Neutrophil (primary cell): Measurements from ENCODE around the gene IMPA2.

ENCODE experiments used
- H3K27ac ChIP-seq: fragments of 200-600 bp; sonication (generic); 2 replicates; pipeline ENCODE4 v1.5.1; 2016; ENCODE audit warnings: mild to moderate bottlenecking, moderate library complexity
- H3K27me3 ChIP-seq: fragments of 200-600 bp; sonication (generic); 2 replicates; pipeline ENCODE4 v1.6.0; 2016; ENCODE audit warnings: mild to moderate bottlenecking
- H3K36me3 ChIP-seq: fragments of 200-600 bp; sonication (generic); 2 replicates; pipeline ENCODE4 v1.5.1; 2017
- H3K4me1 ChIP-seq, 2 experiments: fragments of 200-600 bp in 1 of 2; sonication (generic) in 1 of 2; 1 replicate in 1 of 2; 2 replicates in 1 of 2; pipeline versions ENCODE4 v1.5.1 to v1.6.1; 2013 to 2016; ENCODE audit warnings: low read depth in 1 of 2, low read length in 1 of 2, mild to moderate bottlenecking in 1 of 2, moderate library complexity in 1 of 2; ENCODE audit not compliant: control insufficient read depth in 1 of 2, insufficient read depth in 1 of 2
- H3K4me3 ChIP-seq, 2 experiments: fragments of 200-600 bp in 1 of 2; sonication (generic) in 1 of 2; 1 replicate in 1 of 2; 2 replicates in 1 of 2; pipeline ENCODE4 v1.5.1; 2013 to 2016; ENCODE audit warnings: low read depth in 1 of 2, low read length in 1 of 2, mild to moderate bottlenecking in 1 of 2, moderate library complexity in 1 of 2
- H3K9me3 ChIP-seq: fragments of 200-600 bp; sonication (generic); 2 replicates; pipeline ENCODE4 v1.5.1; 2016
- CTCF ChIP-seq: fragments of 200-600 bp; sonication (generic); IDR thresholded peaks from 2 replicates; pipeline ENCODE4 v1.5.1; 2016; ENCODE audit warnings: antibody characterized with exemption

The IMPA2 gene

GRCh38 chr18:12057419-12058039 is 76.2 kb downstream of the IMPA2 start:
- no peak overlapping the region for H3K4me3 ChIP-seq
- no peaks in the 10 kb centered on the region for H3K9me3 ChIP-seq
- peaks cover 0 to 5% of the 10 kb centered on the region in 2 experiments for H3K4me1 ChIP-seq
- H3K36me3 ChIP-seq: no peaks in the 10 kb centered on the region
- H3K27ac ChIP-seq: no peak overlapping the region
- H3K27me3 ChIP-seq: no peaks in the 10 kb centered on the region
- TF ChIP-seq CTCF: no peak

- no peak for TF ChIP-seq CTCF
- Histone ChIP-seq H3K27me3 (no peaks in the 10 kb centered on the region), H3K27ac (no peak overlapping the region), H3K9me3 (no peaks in the 10 kb centered on the region), H3K4me3 (no peak overlapping the region), H3K4me1 (no peaks in the 10 kb centered on the region), H3K36me3 (no peaks in the 10 kb centered on the region)
These were observed 78.3 kb downstream of the IMPA2 start for GRCh38 chr18:12059334-12060181.

GRCh38 chr18:12060182-12060870 is 79.0 kb downstream of the IMPA2 start:
- Histone ChIP-seq H3K27me3 (no peaks in the 10 kb centered on the region), H3K27ac (no peak overlapping the region)
- no peak for TF ChIP-seq CTCF

GRCh38 chr18:12061685-12062084 is 80.4 kb downstream of the IMPA2 start:
- Histone ChIP-seq H3K27me3 (no peaks in the 10 kb centered on the region), H3K4me1 (no peaks in the 10 kb centered on the region), H3K9me3 (no peaks in the 10 kb centered on the region), H3K27ac (no peak overlapping the region), H3K4me3 (no peak overlapping the region), H3K36me3 (no peaks in the 10 kb centered on the region)
- TF ChIP-seq CTCF: no peak

More at GRCh38 chr18:12060182-12060870, 79.0 kb downstream of the IMPA2 start:
- Histone ChIP-seq H3K36me3 (no peaks in the 10 kb centered on the region), H3K9me3 (no peaks in the 10 kb centered on the region), H3K4me1 (no peaks in the 10 kb centered on the region), H3K4me3 (no peak overlapping the region)

GRCh38 chr18:12062974-12063373 is 81.7 kb downstream of the IMPA2 start:
- no peak overlapping the region for H3K27ac ChIP-seq
- no peaks in the 10 kb centered on the region for H3K27me3 ChIP-seq
- no peak overlapping the region for H3K4me3 ChIP-seq
- no peaks in the 10 kb centered on the region for H3K36me3 ChIP-seq
- TF ChIP-seq CTCF: no peak
- H3K4me1 ChIP-seq: no peaks in the 10 kb centered on the region
- no peaks in the 10 kb centered on the region for H3K9me3 ChIP-seq
